ENCODE results near the gene CBX5.

CBX5 gene

GRCh38 chr12:54258201-54258681 lies 21.7 kb downstream of the CBX5 start:
- H3K27ac ChIP-seq (ENCODE audit: low read depth, low read length, poor library complexity, severe bottlenecking) = peak overlapping the region; percentile 80
- H3K9ac ChIP-seq (ENCODE audit: low read length) = no peak overlapping the region; the same call in 1 of the 2 replicates
- H4K20me1 ChIP-seq (ENCODE audit: insufficient read depth, low read length) = no peaks in the 10 kb centered on the region
- H3K4me2 ChIP-seq (ENCODE audit: low read length) = peak overlapping the region; percentile 1; the same call in 1 of the 2 replicates
- no peak overlapping the region for H2AFZ ChIP-seq (ENCODE audit: low read length)
- peaks cover 29% of the 10 kb centered on the region for H3K79me2 ChIP-seq (ENCODE audit: insufficient read depth, low read length)
- peaks cover 50% of the 10 kb centered on the region for H3K36me3 ChIP-seq (ENCODE audit: insufficient read depth, low read length)
- H3K4me1 ChIP-seq (ENCODE audit: insufficient read depth, low read length, severe bottlenecking) = peaks cover 54% of the 10 kb centered on the region
- no peaks in the 10 kb centered on the region for H3K27me3 ChIP-seq (ENCODE audit: insufficient read depth, low read length)
- TF ChIP-seq CTCF (IDR thresholded peaks at IDR 0.05; ENCODE audit: low read length) (no peak), EZH2 (IDR thresholded peaks at IDR 0.05; ENCODE audit: borderline replicate concordance, low read length) (no peak)
- no peaks in the 10 kb centered on the region for H3K9me3 ChIP-seq (ENCODE audit: low read length)
- H3F3A ChIP-seq (ENCODE audit: insufficient read depth, low read length) = 0 out of 2 replicates have a peak, but pooled peaks cover 3% of the 10 kb centered on the region
- no peaks in the 10 kb centered on the region for H3K9me2 ChIP-seq (ENCODE audit: low read depth, low read length)
- H3K4me3 ChIP-seq (ENCODE audit: low read depth, low read length, poor library complexity, severe bottlenecking) = no peak overlapping the region

- Histone ChIP-seq H3F3A (ENCODE audit: insufficient read depth, low read length) (0 out of 2 replicates have a peak, but pooled peaks cover 3% of the 10 kb centered on the region), H3K27ac (ENCODE audit: low read depth, low read length, poor library complexity, severe bottlenecking) (peak overlapping the region; percentile 80), H3K9me3 (ENCODE audit: low read length) (no peaks in the 10 kb centered on the region), H2AFZ (ENCODE audit: low read length) (no peak overlapping the region), H3K27me3 (ENCODE audit: insufficient read depth, low read length) (no peaks in the 10 kb centered on the region), H3K36me3 (ENCODE audit: insufficient read depth, low read length) (peaks cover 59% of the 10 kb centered on the region), H4K20me1 (ENCODE audit: insufficient read depth, low read length) (no peaks in the 10 kb centered on the region), H3K4me1 (ENCODE audit: insufficient read depth, low read length, severe bottlenecking) (peaks cover 47% of the 10 kb centered on the region), H3K4me3 (ENCODE audit: low read depth, low read length, poor library complexity, severe bottlenecking) (no peak overlapping the region), H3K9ac (ENCODE audit: low read length) (no peak overlapping the region), H3K4me2 (ENCODE audit: low read length) (no peak overlapping the region), H3K9me2 (ENCODE audit: low read depth, low read length) (no peaks in the 10 kb centered on the region), H3K79me2 (ENCODE audit: insufficient read depth, low read length) (peaks cover 26% of the 10 kb centered on the region)
- TF ChIP-seq EZH2 (IDR thresholded peaks at IDR 0.05; ENCODE audit: borderline replicate concordance, low read length) (no peak), CTCF (IDR thresholded peaks at IDR 0.05; ENCODE audit: low read length) (no peak)
Measured at GRCh38 chr12:54257332-54257731, 22.6 kb downstream of the CBX5 start.

GRCh38 chr12:54253240-54253639 lies 26.7 kb downstream of the CBX5 start:
- peaks cover 5% of the 10 kb centered on the region; the same call in 1 of the 2 replicates for H3K79me2 ChIP-seq (ENCODE audit: insufficient read depth, low read length)
- H4K20me1 ChIP-seq (ENCODE audit: insufficient read depth, low read length) = no peaks in the 10 kb centered on the region
- no peaks in the 10 kb centered on the region for H3K9me2 ChIP-seq (ENCODE audit: low read depth, low read length)
- H3K4me3 ChIP-seq (ENCODE audit: low read depth, low read length, poor library complexity, severe bottlenecking) = no peak overlapping the region
- no peak overlapping the region for H2AFZ ChIP-seq (ENCODE audit: low read length)
- no peaks in the 10 kb centered on the region for H3F3A ChIP-seq (ENCODE audit: insufficient read depth, low read length)
- peaks cover 11% of the 10 kb centered on the region for H3K4me1 ChIP-seq (ENCODE audit: insufficient read depth, low read length, severe bottlenecking)
- H3K36me3 ChIP-seq (ENCODE audit: insufficient read depth, low read length) = peaks cover 87% of the 10 kb centered on the region
- H3K27ac ChIP-seq (ENCODE audit: low read depth, low read length, poor library complexity, severe bottlenecking) = no peak overlapping the region
- H3K9me3 ChIP-seq (ENCODE audit: low read length) = no peaks in the 10 kb centered on the region
- no peaks in the 10 kb centered on the region for H3K27me3 ChIP-seq (ENCODE audit: insufficient read depth, low read length)
- H3K9ac ChIP-seq (ENCODE audit: low read length) = no peak overlapping the region
- no peak for TF ChIP-seq CTCF (IDR thresholded peaks at IDR 0.05; ENCODE audit: low read length)
- no peak for TF ChIP-seq EZH2 (IDR thresholded peaks at IDR 0.05; ENCODE audit: borderline replicate concordance, low read length)
- no peak overlapping the region for H3K4me2 ChIP-seq (ENCODE audit: low read length)
